ENCODE measurements around the gene OSBPL9. TPM values are rescaled to one million over a fixed set of nuclear protein-coding genes. Genes with fewer than 3 reads are reported as not detected.

The OSBPL9 gene
- total and polyA plus RNA-seq, 2 experiments from 2014 or later, result 82.7 to 102 TPM

DNA sequence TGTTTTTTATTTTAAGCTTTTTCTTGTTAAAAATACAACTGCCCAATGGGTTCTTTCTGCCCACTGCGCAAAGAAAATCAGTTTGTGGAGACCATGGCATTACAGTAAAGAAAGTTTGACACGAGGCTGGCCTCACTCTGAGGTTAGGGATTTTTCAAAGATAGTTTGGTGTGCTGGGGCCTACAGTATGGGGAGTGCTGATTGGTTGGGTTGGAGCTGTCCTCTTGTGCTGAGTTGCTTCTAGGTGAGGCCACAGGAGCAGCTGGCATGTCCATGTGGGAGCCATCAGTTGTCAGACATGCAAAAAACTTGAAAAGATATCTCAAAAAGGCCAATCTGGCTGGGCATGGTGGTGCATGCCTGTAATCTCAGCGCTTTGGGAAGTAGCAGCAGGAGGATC, 14.0 kb downstream of the OSBPL9 start:
- H3K27ac Mint-ChIP-seq, result no peak overlapping the region

More for the DNA sequence above, 14.0 kb downstream of the OSBPL9 start:
- Mint-ChIP-seq H3K27me3 (ENCODE audit: insufficient read depth, low read depth, poor library complexity) (no peaks in the 10 kb centered on the region), H3K4me3 (no peak overlapping the region), H3K4me1 (peaks cover 2% of the 10 kb centered on the region; the same call in 2 of the 3 replicates), H3K36me3 (ENCODE audit: low read depth) (no peaks in the 10 kb centered on the region), H3K9me3 (no peaks in the 10 kb centered on the region)
- no peaks in the 10 kb centered on the region for H3K27me3 ChIP-seq (ENCODE audit: insufficient read depth)
- H3F3A ChIP-seq (replicated peaks; ENCODE audit: low read depth), result no peaks in the 10 kb centered on the region
- DNase-seq (ENCODE audit: low spot score) (no peak), ATAC-seq (no peak)
- no peak overlapping the region for H3K4me2 ChIP-seq
- H3K4me3 ChIP-seq, result no peak overlapping the region
- no peaks in the 10 kb centered on the region for H4K20me1 ChIP-seq (replicated peaks; ENCODE audit: insufficient read depth)
- H3K27ac ChIP-seq (ENCODE audit: low read depth), result no peak overlapping the region
- no peak overlapping the region for H2AFZ ChIP-seq
- no peaks in the 10 kb centered on the region for H3K36me3 ChIP-seq (ENCODE audit: insufficient read depth)
- no peak for TF ChIP-seq ZNF114 (CRISPR knock-in tag; IDR thresholded peaks at IDR 0.05)
- TF ChIP-seq POLR2AphosphoS5 (IDR thresholded peaks at IDR 0.05; ENCODE audit: low read depth), result no peak
- TF ChIP-seq, protein P1, sequence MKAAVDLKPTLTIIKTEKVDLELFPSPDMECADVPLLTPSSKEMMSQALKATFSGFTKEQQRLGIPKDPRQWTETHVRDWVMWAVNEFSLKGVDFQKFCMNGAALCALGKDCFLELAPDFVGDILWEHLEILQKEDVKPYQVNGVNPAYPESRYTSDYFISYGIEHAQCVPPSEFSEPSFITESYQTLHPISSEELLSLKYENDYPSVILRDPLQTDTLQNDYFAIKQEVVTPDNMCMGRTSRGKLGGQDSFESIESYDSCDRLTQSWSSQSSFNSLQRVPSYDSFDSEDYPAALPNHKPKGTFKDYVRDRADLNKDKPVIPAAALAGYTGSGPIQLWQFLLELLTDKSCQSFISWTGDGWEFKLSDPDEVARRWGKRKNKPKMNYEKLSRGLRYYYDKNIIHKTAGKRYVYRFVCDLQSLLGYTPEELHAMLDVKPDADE (IDR thresholded peaks at IDR 0.05), result no peak
- TF ChIP-seq NANOG (IDR thresholded peaks at IDR 0.05; ENCODE audit: borderline replicate concordance), result no peak
- TF ChIP-seq, protein P2, sequence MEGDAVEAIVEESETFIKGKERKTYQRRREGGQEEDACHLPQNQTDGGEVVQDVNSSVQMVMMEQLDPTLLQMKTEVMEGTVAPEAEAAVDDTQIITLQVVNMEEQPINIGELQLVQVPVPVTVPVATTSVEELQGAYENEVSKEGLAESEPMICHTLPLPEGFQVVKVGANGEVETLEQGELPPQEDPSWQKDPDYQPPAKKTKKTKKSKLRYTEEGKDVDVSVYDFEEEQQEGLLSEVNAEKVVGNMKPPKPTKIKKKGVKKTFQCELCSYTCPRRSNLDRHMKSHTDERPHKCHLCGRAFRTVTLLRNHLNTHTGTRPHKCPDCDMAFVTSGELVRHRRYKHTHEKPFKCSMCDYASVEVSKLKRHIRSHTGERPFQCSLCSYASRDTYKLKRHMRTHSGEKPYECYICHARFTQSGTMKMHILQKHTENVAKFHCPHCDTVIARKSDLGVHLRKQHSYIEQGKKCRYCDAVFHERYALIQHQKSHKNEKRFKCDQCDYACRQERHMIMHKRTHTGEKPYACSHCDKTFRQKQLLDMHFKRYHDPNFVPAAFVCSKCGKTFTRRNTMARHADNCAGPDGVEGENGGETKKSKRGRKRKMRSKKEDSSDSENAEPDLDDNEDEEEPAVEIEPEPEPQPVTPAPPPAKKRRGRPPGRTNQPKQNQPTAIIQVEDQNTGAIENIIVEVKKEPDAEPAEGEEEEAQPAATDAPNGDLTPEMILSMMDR (conservative IDR thresholded peaks at IDR 0.05; ENCODE audit: low read depth in 2 of 2), result no peak
- TF ChIP-seq, protein P3, sequence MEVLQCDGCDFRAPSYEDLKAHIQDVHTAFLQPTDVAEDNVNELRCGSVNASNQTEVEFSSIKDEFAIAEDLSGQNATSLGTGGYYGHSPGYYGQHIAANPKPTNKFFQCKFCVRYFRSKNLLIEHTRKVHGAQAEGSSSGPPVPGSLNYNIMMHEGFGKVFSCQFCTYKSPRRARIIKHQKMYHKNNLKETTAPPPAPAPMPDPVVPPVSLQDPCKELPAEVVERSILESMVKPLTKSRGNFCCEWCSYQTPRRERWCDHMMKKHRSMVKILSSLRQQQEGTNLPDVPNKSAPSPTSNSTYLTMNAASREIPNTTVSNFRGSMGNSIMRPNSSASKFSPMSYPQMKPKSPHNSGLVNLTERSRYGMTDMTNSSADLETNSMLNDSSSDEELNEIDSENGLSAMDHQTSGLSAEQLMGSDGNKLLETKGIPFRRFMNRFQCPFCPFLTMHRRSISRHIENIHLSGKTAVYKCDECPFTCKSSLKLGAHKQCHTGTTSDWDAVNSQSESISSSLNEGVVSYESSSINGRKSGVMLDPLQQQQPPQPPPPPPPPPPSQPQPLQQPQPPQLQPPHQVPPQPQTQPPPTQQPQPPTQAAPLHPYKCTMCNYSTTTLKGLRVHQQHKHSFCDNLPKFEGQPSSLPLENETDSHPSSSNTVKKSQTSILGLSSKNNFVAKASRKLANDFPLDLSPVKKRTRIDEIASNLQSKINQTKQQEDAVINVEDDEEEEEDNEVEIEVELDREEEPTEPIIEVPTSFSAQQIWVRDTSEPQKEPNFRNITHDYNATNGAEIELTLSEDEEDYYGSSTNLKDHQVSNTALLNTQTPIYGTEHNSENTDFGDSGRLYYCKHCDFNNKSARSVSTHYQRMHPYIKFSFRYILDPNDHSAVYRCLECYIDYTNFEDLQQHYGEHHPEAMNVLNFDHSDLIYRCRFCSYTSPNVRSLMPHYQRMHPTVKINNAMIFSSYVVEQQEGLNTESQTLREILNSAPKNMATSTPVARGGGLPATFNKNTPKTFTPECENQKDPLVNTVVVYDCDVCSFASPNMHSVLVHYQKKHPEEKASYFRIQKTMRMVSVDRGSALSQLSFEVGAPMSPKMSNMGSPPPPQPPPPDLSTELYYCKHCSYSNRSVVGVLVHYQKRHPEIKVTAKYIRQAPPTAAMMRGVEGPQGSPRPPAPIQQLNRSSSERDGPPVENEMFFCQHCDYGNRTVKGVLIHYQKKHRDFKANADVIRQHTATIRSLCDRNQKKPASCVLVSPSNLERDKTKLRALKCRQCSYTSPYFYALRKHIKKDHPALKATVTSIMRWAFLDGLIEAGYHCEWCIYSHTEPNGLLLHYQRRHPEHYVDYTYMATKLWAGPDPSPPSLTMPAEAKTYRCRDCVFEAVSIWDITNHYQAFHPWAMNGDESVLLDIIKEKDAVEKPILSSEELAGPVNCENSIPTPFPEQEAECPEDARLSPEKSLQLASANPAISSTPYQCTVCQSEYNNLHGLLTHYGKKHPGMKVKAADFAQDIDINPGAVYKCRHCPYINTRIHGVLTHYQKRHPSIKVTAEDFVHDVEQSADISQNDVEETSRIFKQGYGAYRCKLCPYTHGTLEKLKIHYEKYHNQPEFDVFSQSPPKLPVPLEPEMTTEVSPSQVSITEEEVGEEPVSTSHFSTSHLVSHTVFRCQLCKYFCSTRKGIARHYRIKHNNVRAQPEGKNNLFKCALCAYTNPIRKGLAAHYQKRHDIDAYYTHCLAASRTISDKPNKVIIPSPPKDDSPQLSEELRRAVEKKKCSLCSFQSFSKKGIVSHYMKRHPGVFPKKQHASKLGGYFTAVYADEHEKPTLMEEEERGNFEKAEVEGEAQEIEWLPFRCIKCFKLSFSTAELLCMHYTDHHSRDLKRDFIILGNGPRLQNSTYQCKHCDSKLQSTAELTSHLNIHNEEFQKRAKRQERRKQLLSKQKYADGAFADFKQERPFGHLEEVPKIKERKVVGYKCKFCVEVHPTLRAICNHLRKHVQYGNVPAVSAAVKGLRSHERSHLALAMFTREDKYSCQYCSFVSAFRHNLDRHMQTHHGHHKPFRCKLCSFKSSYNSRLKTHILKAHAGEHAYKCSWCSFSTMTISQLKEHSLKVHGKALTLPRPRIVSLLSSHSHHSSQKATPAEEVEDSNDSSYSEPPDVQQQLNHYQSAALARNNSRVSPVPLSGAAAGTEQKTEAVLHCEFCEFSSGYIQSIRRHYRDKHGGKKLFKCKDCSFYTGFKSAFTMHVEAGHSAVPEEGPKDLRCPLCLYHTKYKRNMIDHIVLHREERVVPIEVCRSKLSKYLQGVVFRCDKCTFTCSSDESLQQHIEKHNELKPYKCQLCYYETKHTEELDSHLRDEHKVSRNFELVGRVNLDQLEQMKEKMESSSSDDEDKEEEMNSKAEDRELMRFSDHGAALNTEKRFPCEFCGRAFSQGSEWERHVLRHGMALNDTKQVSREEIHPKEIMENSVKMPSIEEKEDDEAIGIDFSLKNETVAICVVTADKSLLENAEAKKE (CRISPR knock-in tag; IDR thresholded peaks at IDR 0.05), result no peak
- TF ChIP-seq EZH2 (IDR thresholded peaks at IDR 0.05; ENCODE audit: low read depth, unreplicated experiment), result no peak
- no peak for TF ChIP-seq ZNF331 (CRISPR knock-in tag; IDR thresholded peaks at IDR 0.05; ENCODE audit: low read depth)
- no peak for TF ChIP-seq CREB1 (CRISPR knock-in tag; IDR thresholded peaks at IDR 0.05; ENCODE audit: low read depth)
- no peak for TF ChIP-seq EZH2phosphoT487 (IDR thresholded peaks at IDR 0.05; ENCODE audit: unreplicated experiment)
- no peak for TF ChIP-seq JUNB (IDR thresholded peaks at IDR 0.05; ENCODE audit: unreplicated experiment)
- no peak for TF ChIP-seq STAT1 (IDR thresholded peaks at IDR 0.05; ENCODE audit: unreplicated experiment)
- TF ChIP-seq, protein P4, sequence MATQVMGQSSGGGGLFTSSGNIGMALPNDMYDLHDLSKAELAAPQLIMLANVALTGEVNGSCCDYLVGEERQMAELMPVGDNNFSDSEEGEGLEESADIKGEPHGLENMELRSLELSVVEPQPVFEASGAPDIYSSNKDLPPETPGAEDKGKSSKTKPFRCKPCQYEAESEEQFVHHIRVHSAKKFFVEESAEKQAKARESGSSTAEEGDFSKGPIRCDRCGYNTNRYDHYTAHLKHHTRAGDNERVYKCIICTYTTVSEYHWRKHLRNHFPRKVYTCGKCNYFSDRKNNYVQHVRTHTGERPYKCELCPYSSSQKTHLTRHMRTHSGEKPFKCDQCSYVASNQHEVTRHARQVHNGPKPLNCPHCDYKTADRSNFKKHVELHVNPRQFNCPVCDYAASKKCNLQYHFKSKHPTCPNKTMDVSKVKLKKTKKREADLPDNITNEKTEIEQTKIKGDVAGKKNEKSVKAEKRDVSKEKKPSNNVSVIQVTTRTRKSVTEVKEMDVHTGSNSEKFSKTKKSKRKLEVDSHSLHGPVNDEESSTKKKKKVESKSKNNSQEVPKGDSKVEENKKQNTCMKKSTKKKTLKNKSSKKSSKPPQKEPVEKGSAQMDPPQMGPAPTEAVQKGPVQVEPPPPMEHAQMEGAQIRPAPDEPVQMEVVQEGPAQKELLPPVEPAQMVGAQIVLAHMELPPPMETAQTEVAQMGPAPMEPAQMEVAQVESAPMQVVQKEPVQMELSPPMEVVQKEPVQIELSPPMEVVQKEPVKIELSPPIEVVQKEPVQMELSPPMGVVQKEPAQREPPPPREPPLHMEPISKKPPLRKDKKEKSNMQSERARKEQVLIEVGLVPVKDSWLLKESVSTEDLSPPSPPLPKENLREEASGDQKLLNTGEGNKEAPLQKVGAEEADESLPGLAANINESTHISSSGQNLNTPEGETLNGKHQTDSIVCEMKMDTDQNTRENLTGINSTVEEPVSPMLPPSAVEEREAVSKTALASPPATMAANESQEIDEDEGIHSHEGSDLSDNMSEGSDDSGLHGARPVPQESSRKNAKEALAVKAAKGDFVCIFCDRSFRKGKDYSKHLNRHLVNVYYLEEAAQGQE (IDR thresholded peaks at IDR 0.05; ENCODE audit: unreplicated experiment), result no peak
- no peaks in the 10 kb centered on the region for H3K9me2 ChIP-seq (ENCODE audit: insufficient read depth)
- H3K4me1 ChIP-seq (ENCODE audit: insufficient read depth), result no peaks in the 10 kb centered on the region
- peaks cover 28% of the 10 kb centered on the region for H3K79me2 ChIP-seq (replicated peaks; ENCODE audit: insufficient read depth)
